Neural cell (in vitro differentiated cells): ENCODE data around the gene SPATA7.

Experiments used
- CTCF ChIP-seq: fragments of 450-650 bp; IDR thresholded peaks from 2 replicates; pipeline ENCODE4 v1.5.1; 2014; ENCODE audit warnings: antibody characterized with exemption, mild to moderate bottlenecking, moderate library complexity; ENCODE audit not compliant: poor library complexity, severe bottlenecking
- EZH2 ChIP-seq: fragments of 200-600, 300-800 bp; shearing (Covaris generic), sonication (generic); IDR thresholded peaks from 2 replicates; pipeline ENCODE4 v1.6.1; 2014; ENCODE audit warnings: antibody characterized with exemption, low read length, borderline replicate concordance, mild to moderate bottlenecking; ENCODE audit not compliant: insufficient read depth, poor library complexity, severe bottlenecking

GRCh38 chr14:88422047-88422446 is 36.6 kb downstream of the SPATA7 start:
- TF ChIP-seq CTCF (no peak), EZH2 (no peak)
